Measurements from ENCODE around the gene L3MBTL4. TPM values are rescaled to one million over a fixed set of nuclear protein-coding genes. Genes with fewer than 3 reads are reported as not detected.

L3MBTL4 gene
- total and polyA plus RNA-seq, 12 donors, result 3.9 to 22.6 (median 8.7) TPM

GRCh38 chr18:6256521-6256920 is 158.2 kb downstream of the L3MBTL4 start:
- DNase-seq, result peak; percentile 27 to 64 (median 42)
- peak in 1 of 2 donors; percentile 26 for TF ChIP-seq POLR2A (IDR thresholded peaks at IDR 0.05)
- TF ChIP-seq, protein P1, sequence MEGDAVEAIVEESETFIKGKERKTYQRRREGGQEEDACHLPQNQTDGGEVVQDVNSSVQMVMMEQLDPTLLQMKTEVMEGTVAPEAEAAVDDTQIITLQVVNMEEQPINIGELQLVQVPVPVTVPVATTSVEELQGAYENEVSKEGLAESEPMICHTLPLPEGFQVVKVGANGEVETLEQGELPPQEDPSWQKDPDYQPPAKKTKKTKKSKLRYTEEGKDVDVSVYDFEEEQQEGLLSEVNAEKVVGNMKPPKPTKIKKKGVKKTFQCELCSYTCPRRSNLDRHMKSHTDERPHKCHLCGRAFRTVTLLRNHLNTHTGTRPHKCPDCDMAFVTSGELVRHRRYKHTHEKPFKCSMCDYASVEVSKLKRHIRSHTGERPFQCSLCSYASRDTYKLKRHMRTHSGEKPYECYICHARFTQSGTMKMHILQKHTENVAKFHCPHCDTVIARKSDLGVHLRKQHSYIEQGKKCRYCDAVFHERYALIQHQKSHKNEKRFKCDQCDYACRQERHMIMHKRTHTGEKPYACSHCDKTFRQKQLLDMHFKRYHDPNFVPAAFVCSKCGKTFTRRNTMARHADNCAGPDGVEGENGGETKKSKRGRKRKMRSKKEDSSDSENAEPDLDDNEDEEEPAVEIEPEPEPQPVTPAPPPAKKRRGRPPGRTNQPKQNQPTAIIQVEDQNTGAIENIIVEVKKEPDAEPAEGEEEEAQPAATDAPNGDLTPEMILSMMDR (IDR thresholded peaks at IDR 0.05), result no peak
- peaks cover 0 to 6% (median 0%) of the 10 kb centered on the region in 3 donors for H3K9me3 ChIP-seq (replicated peaks in 1 of 3)
- no peaks in the 10 kb centered on the region for H3K27me3 ChIP-seq
- H3K36me3 ChIP-seq (replicated peaks in 1 of 2), result no peaks in the 10 kb centered on the region
- WGBS, 4 donors, result 24 to 29% (median 28%) methylated on average over 10 of the region's 10 CpGs
- intact Hi-C loops (cut with DNase I), result loop anchor here in 1 of 2 donors (10.0 kb wide), 2 partner anchors 158 to 228 kb away; partner anchors contain the start of gene L3MBTL4
- peaks cover 27 to 35% of the 10 kb centered on the region in 2 donors for H3K4me1 ChIP-seq (replicated peaks in 1 of 2)
- peak overlapping the region in 4 of 5 donors; percentile 52 to 86 (median 72) for H3K27ac ChIP-seq
- peak overlapping the region in 1 of 4 donors; percentile 29 for H3K4me3 ChIP-seq

GRCh38 chr18:6255886-6256285 is 158.8 kb downstream of the L3MBTL4 start:
- H3K27ac ChIP-seq, result peak overlapping the region in 3 of 5 donors; percentile 64 to 82 (median 81)
- no peak for TF ChIP-seq POLR2A (IDR thresholded peaks at IDR 0.05)
- TF ChIP-seq, protein P1 (IDR thresholded peaks at IDR 0.05), result no peak
- 54 to 69% (median 63%) methylated on average over 1 of the region's 1 CpG for WGBS, 4 donors
- no peaks in the 10 kb centered on the region for H3K36me3 ChIP-seq (replicated peaks in 1 of 2)
- H3K4me1 ChIP-seq (replicated peaks in 1 of 2), result peaks cover 27 to 35% of the 10 kb centered on the region in 2 donors
- peaks cover 0 to 6% (median 0%) of the 10 kb centered on the region in 3 donors for H3K9me3 ChIP-seq (replicated peaks in 1 of 3)
- peak overlapping the region in 1 of 4 donors; percentile 2 for H3K4me3 ChIP-seq
- no peak for DNase-seq
- intact Hi-C loops (cut with DNase I), result loop anchor here in 1 of 2 donors (10.0 kb wide), 2 partner anchors 159 to 229 kb away; partner anchors contain the start of gene L3MBTL4
- no peaks in the 10 kb centered on the region for H3K27me3 ChIP-seq

- H3K27me3 ChIP-seq, result no peaks in the 10 kb centered on the region
- H3K9me3 ChIP-seq (replicated peaks in 1 of 3), result peaks cover 0 to 6% (median 0%) of the 10 kb centered on the region in 3 donors
- WGBS, 4 donors, result 1 to 8% (median 6%) methylated on average over 4 of the region's 4 CpGs
- TF ChIP-seq, protein P1 (IDR thresholded peaks at IDR 0.05), result no peak
- peak in 1 of 2 donors; percentile 29 for TF ChIP-seq POLR2A (IDR thresholded peaks at IDR 0.05)
- peak in 1 of 7 donors; percentile 25 for DNase-seq
- intact Hi-C loops (cut with DNase I), result loop anchor here in 1 of 2 donors (10.0 kb wide), 2 partner anchors 160 to 230 kb away; partner anchors contain the start of gene L3MBTL4
- H3K27ac ChIP-seq, result peak overlapping the region in 4 of 5 donors; percentile 27 to 82 (median 72)
- peaks cover 31 to 39% of the 10 kb centered on the region in 2 donors for H3K4me1 ChIP-seq (replicated peaks in 1 of 2)
- H3K36me3 ChIP-seq (replicated peaks in 1 of 2), result no peaks in the 10 kb centered on the region
- peak overlapping the region in 1 of 4 donors; percentile 2 for H3K4me3 ChIP-seq
Measured at GRCh38 chr18:6255116-6255705, 159.5 kb downstream of the L3MBTL4 start.

- peaks cover 0 to 2% (median 0%) of the 10 kb centered on the region in 3 donors for H3K9me3 ChIP-seq (replicated peaks in 1 of 3)
- intact Hi-C loops (cut with DNase I), result loop anchor here in 1 of 2 donors (10.0 kb wide), 2 partner anchors 160 to 230 kb away; partner anchors contain the start of gene L3MBTL4
- H3K36me3 ChIP-seq (replicated peaks in 1 of 2), result no peaks in the 10 kb centered on the region
- TF ChIP-seq, protein P1 (IDR thresholded peaks at IDR 0.05), result no peak
- TF ChIP-seq POLR2A (IDR thresholded peaks at IDR 0.05), result no peak
- DNase-seq, result no peak
- H3K4me3 ChIP-seq, result peak overlapping the region in 1 of 4 donors; percentile 2
- peak overlapping the region in 4 of 5 donors; percentile 27 to 82 (median 72) for H3K27ac ChIP-seq
- no peaks in the 10 kb centered on the region for H3K27me3 ChIP-seq
- peaks cover 38 to 47% of the 10 kb centered on the region in 2 donors for H3K4me1 ChIP-seq (replicated peaks in 1 of 2)
Measured at GRCh38 chr18:6254456-6254855, 160.3 kb downstream of the L3MBTL4 start.

Data from adrenal gland (tissue), 12 donors.